Peyer's patch (tissue), 4 donors: ENCODE results near the gene C11orf91.
"Not testable (repeated sequence)": the region's sequence is repeated elsewhere in the genome, so short reads cannot be mapped to it uniquely, and the experiment has no call there.

ENCODE experiments used
- POLR2A ChIP-seq, 2 donors: fragments of 450-650 bp; IDR thresholded peaks; one replicate each; pipeline ENCODE4 v1.5.1; 2017; ENCODE audit warnings: antibody characterized with exemption in 2 of 2, mild to moderate bottlenecking in 2 of 2, moderate library complexity in 2 of 2
- TF ChIP-seq, protein P1 (sequence below), 6 experiments: fragments of 450-650 bp in 4 of 6; fragments of 200-600 bp in 2 of 6; sonication (generic) in 1 of 6; IDR thresholded peaks; one replicate each; pipeline ENCODE4 v1.5.1; 2017 to 2019; ENCODE audit warnings: antibody characterized with exemption in 6 of 6, mild to moderate bottlenecking in 3 of 6, moderate library complexity in 1 of 6

DNA sequence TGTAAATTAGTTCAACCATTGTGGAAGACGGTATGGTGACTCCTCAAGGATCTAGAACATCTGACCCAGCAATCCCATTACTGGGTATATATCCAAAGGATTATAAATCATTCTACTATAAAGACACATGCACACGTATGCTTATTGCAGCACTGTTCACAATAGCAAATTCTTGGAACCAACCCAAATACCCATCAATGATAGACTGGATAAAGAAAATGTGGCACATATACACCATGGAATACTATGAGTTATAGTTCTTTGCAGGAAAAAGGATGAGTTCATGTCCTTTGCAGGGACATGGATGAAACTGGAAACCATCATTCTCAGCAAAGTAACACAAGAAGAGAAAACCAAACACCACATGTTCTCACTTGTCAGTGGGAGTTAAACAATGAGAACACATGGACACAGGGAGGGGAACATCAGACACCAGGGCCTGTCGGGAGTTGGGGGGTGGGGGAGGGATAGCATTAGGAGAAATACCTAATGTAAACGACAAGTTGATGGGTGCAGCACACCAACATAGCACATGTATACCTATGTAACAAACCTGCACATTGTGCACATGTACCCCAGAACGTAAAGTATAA is 28.5 kb upstream of the C11orf91 start:
- TF ChIP-seq, protein P1, sequence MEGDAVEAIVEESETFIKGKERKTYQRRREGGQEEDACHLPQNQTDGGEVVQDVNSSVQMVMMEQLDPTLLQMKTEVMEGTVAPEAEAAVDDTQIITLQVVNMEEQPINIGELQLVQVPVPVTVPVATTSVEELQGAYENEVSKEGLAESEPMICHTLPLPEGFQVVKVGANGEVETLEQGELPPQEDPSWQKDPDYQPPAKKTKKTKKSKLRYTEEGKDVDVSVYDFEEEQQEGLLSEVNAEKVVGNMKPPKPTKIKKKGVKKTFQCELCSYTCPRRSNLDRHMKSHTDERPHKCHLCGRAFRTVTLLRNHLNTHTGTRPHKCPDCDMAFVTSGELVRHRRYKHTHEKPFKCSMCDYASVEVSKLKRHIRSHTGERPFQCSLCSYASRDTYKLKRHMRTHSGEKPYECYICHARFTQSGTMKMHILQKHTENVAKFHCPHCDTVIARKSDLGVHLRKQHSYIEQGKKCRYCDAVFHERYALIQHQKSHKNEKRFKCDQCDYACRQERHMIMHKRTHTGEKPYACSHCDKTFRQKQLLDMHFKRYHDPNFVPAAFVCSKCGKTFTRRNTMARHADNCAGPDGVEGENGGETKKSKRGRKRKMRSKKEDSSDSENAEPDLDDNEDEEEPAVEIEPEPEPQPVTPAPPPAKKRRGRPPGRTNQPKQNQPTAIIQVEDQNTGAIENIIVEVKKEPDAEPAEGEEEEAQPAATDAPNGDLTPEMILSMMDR (IDR thresholded peaks at IDR 0.05), result not testable (repeated sequence)
- not testable (repeated sequence) for TF ChIP-seq POLR2A (IDR thresholded peaks at IDR 0.05)
